ENCODE measurements around the gene INPP5K. TPM values are rescaled to one million over a fixed set of nuclear protein-coding genes. Genes with fewer than 3 reads are reported as not detected.

The INPP5K gene
- total RNA-seq, 1 donor from 2014 or later, result 19.4 TPM

DNA sequence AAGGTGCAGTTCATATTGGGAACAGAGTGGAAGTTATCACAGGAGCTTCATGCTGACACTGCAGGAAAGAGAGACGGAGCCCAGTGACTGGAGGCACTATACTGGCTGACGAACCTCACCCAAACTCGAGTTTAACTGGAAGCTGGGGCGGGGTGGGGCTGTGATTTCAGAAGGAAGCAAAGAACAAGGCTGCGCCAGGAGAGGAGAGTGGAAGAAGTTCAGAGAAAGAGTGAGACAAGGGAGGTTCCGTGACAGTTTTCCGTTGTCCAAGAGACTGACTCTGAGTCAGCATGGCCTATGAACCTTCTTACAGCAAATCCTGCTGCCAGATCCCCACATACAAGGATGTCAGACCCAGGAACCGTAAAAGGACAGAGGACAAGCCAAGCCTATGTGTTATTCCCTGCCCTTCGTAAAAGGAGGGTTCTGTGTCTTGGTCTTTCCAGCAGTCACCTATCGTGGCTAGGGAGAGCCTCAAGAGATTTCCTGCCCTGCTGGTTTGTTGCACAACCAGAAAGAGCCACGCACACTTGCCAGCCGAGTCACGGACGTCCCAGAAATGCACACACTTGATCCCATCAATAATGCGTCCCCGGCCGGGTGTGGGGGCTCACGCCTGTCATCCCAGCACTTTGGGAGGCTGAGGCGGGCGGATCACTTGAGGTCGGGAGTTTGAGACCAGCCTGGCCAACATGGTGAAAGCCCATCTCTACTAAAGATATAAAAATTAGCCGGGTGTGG, 41.1 kb upstream of the INPP5K start:
- H3K4me1 Mint-ChIP-seq, result peaks cover 43% of the 10 kb centered on the region
- no peaks in the 10 kb centered on the region for H3K36me3 Mint-ChIP-seq (ENCODE audit: low read depth)
- no peak for DNase-seq (ENCODE audit: low read depth, low spot score)
- no peaks in the 10 kb centered on the region for H3K27me3 Mint-ChIP-seq (ENCODE audit: low read depth)
- TF ChIP-seq, protein P1, sequence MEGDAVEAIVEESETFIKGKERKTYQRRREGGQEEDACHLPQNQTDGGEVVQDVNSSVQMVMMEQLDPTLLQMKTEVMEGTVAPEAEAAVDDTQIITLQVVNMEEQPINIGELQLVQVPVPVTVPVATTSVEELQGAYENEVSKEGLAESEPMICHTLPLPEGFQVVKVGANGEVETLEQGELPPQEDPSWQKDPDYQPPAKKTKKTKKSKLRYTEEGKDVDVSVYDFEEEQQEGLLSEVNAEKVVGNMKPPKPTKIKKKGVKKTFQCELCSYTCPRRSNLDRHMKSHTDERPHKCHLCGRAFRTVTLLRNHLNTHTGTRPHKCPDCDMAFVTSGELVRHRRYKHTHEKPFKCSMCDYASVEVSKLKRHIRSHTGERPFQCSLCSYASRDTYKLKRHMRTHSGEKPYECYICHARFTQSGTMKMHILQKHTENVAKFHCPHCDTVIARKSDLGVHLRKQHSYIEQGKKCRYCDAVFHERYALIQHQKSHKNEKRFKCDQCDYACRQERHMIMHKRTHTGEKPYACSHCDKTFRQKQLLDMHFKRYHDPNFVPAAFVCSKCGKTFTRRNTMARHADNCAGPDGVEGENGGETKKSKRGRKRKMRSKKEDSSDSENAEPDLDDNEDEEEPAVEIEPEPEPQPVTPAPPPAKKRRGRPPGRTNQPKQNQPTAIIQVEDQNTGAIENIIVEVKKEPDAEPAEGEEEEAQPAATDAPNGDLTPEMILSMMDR (conservative IDR thresholded peaks at IDR 0.05), result no peak
- peak overlapping the region; percentile 41 for H3K4me3 Mint-ChIP-seq
- no peak overlapping the region for H3K27ac Mint-ChIP-seq (ENCODE audit: unreplicated experiment)
- H3K9me3 Mint-ChIP-seq, result no peaks in the 10 kb centered on the region

DNA sequence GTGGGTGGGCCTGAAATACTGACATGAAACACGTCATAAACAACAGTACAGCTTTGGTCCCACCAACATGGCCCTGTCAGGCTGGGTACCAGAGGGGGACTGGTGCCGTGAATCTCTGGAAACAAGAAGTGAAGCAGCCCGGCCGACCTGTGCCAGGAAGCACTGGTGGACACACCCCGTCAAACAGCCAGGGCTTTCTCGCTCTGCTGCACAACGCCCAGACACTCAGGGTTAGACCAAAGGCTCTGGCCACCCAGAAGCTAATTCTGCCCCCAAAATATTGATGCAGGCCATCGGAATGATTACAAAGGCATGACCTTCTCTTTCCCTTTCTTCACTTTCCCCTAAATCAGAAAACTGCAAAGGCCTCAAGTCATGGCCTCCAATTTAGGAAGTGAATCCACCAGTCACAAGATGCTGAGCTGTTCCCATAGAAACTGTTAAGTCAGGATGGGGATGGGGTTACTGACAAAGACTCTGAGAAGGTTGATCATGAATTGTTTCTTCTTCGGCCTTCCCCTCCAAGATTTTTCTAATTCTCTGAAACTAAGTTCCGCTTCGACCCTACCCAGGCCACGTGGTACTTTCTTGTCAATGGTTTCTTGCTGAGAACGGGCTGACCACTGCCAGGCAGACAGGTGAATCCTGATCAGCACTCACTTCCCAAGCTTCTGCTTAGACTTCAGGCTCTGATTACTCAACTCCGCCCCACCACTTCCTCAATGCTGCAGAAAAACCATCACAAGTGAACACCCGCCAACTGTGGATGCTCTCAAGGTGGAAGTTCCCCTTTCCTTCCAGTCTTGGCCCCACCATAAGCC, 39.4 kb upstream of the INPP5K start:
- Mint-ChIP-seq H3K36me3 (ENCODE audit: low read depth) (peaks cover 2% of the 10 kb centered on the region), H3K4me3 (peak overlapping the region; percentile 1), H3K27ac (ENCODE audit: unreplicated experiment) (no peak overlapping the region), H3K4me1 (peaks cover 33% of the 10 kb centered on the region), H3K9me3 (no peaks in the 10 kb centered on the region), H3K27me3 (ENCODE audit: low read depth) (no peaks in the 10 kb centered on the region)
- DNase-seq (ENCODE audit: low read depth, low spot score), result no peak
- TF ChIP-seq, protein P1 (conservative IDR thresholded peaks at IDR 0.05), result no peak

DNA sequence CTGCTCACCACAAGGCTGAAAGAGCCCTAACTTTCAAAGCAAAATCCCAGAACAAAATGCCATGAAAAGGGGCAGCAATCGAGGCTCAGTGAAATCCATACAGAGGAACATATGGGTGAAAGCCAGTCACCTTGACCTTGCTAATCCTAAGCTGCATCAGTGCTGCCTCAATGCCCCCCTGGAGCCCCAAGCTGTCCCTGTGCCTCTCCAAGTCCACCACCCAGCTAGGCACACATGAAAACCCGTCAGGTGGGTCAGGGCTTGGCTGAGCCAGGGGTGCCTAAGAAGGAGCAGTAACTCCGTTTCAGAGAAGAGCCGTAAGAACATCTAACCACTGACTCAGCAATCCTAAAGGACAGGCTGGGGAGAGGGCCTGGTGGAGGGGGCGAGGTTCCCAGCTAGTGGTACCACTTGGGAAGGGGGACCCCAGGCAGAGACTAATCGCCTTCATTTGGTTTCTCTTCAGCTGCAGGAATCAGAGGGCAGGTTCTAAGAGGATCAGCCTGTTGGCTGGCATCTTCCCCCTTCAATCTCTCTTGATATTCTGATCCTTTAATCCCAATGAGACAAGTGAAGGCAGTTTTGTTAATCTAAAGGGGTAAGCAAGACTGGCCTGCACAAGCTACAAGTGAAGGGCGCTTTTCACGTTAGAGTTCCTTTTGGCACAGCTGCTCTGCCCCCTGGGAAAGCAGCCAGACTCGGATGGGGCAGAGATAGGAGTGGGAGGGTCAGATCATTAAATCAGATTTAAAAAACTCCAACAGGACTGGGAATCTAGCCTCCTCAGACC, 38.5 kb upstream of the INPP5K start:
- H3K36me3 Mint-ChIP-seq (ENCODE audit: low read depth), result peaks cover 7% of the 10 kb centered on the region
- no peak for DNase-seq (ENCODE audit: low read depth, low spot score)
- H3K27ac Mint-ChIP-seq (ENCODE audit: unreplicated experiment), result no peak overlapping the region
- no peaks in the 10 kb centered on the region for H3K27me3 Mint-ChIP-seq (ENCODE audit: low read depth)
- peaks cover 24% of the 10 kb centered on the region for H3K4me1 Mint-ChIP-seq
- no peaks in the 10 kb centered on the region for H3K9me3 Mint-ChIP-seq
- H3K4me3 Mint-ChIP-seq, result no peak overlapping the region
- TF ChIP-seq, protein P1 (conservative IDR thresholded peaks at IDR 0.05), result no peak

DNA sequence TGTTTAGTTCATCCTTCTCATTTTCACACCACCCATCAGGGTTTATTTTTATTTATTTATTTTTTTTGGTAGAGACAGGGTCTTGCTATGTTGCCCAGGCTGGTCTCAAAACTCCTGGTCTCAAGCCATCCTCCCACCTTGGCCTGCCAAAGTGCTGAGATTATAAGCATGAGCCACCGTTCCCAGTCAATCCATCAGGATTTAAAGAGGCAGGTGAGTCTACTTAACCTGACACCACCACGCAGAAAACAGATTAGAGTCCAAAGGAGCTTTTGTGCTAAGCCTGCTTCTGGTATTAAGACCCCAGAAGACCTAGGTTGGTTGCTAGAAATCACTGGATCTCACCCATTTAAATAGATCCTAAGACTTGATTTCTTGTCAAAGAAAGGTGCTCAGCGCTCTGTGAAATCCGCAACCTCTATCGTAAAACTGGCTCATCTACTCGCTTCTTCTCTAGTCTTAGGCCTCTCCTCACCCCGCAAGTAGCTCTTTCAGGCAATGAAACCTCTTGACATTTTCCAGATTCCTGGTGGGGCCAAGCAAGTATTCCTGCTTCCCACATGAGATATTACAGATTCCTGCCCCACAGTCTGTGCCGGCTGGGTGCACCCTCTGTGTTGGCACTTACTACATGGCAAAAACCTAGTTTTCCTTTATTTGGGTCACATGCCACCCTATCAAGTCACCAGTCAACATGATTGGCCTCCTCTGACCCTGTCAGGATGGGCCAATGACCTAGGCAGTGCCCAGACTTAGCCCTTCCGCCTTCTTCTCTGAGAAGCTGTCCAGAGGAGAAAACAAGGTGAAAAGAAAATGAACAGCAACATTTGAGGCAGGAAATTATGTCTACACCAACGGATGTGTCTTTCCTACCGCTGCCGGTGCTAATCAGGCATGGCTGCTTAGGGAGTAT, 37.2 kb upstream of the INPP5K start:
- Mint-ChIP-seq H3K9me3 (no peaks in the 10 kb centered on the region), H3K4me3 (no peak overlapping the region), H3K27ac (ENCODE audit: unreplicated experiment) (no peak overlapping the region), H3K36me3 (ENCODE audit: low read depth) (peaks cover 7% of the 10 kb centered on the region), H3K27me3 (ENCODE audit: low read depth) (no peaks in the 10 kb centered on the region), H3K4me1 (peaks cover 11% of the 10 kb centered on the region)
- TF ChIP-seq, protein P1 (conservative IDR thresholded peaks at IDR 0.05), result no peak
- no peak for DNase-seq (ENCODE audit: low read depth, low spot score)

Data from neural crest cell (in vitro differentiated cells).